OCI-LY7 (cell line): Measurements from ENCODE around the gene SHTN1. TPM values are rescaled to one million over a fixed set of nuclear protein-coding genes. Genes with fewer than 3 reads are reported as not detected.

ENCODE experiments used
- BruUV-seq: library from RNA; stranded (reverse); fragments of 400-500 nt; replicated peaks from 2 replicates; lab custom pipeline; 2021; lab: Mats Ljungman, UMichigan
- CTCF ChIA-PET: fragments of 300-600 bp; sonication (Branson Sonifier 250); formaldehyde crosslinking; loops from one replicate; lab custom pipeline; 2022; ENCODE audit warnings: antibody characterized with exemption; ENCODE audit not compliant: unreplicated experiment; lab: Charles Lee
- POLR2A ChIA-PET: fragments of 300-600 bp; sonication (Branson Sonifier 250); formaldehyde crosslinking; loops from one replicate; lab custom pipeline; 2022; ENCODE audit warnings: antibody characterized with exemption; lab: Charles Lee
- DNase-seq: peaks from one replicate; pipeline ENCODE4 v3.0.0-alpha.2; 2015; ENCODE audit warnings: low spot score
- H2AFZ ChIP-seq: fragments of 200-600 bp; sonication (generic), shearing (Covaris generic); 2 replicates; pipeline ENCODE4 v1.6.1; 2014; ENCODE audit warnings: mild to moderate bottlenecking, antibody characterized with exemption, low read length, moderate library complexity
- H3K27ac ChIP-seq: fragments of 200-600 bp; sonication (generic); 2 replicates; pipeline ENCODE4 v1.5.1; 2014; ENCODE audit warnings: mixed run types, low read depth, mild to moderate bottlenecking, moderate library complexity, low read length, inconsistent platforms; ENCODE audit not compliant: poor library complexity, severe bottlenecking
- H3K36me3 ChIP-seq: fragments of 200-600 bp; sonication (generic); 2 replicates; pipeline ENCODE4 v1.6.1; 2014; ENCODE audit warnings: mild to moderate bottlenecking, antibody characterized with exemption, low read length, moderate library complexity, mixed read lengths; ENCODE audit not compliant: insufficient read depth
- H3K4me1 ChIP-seq: fragments of 200-600 bp; sonication (generic); 2 replicates; pipeline ENCODE4 v1.5.1; 2014; ENCODE audit warnings: mild to moderate bottlenecking, low read length; ENCODE audit not compliant: insufficient read depth, poor library complexity, severe bottlenecking
- H3K4me2 ChIP-seq: fragments of 200-600 bp; sonication (generic); 2 replicates; pipeline ENCODE4 v1.6.1; 2014; ENCODE audit warnings: mild to moderate bottlenecking, low read length
- H3K4me3 ChIP-seq: fragments of 200-600 bp; sonication (generic); 2 replicates; pipeline ENCODE4 v1.5.1; 2014; ENCODE audit warnings: mild to moderate bottlenecking, low read depth, low read length; ENCODE audit not compliant: poor library complexity, severe bottlenecking
- H3K79me2 ChIP-seq: fragments of 200-600 bp; sonication (generic); 2 replicates; pipeline ENCODE4 v1.6.1; 2016; ENCODE audit warnings: low read depth, mild to moderate bottlenecking, low read length, moderate library complexity, mixed read lengths; ENCODE audit not compliant: insufficient read depth
- H3K9me2 ChIP-seq: fragments of 200-600 bp; sonication (generic); 2 replicates; pipeline ENCODE4 v1.6.1; 2016; ENCODE audit warnings: mild to moderate bottlenecking, low read length, mixed read lengths; ENCODE audit not compliant: insufficient read depth
- H3K9me3 ChIP-seq: fragments of 200-600 bp; sonication (generic); 2 replicates; pipeline ENCODE4 v1.6.1; 2014; ENCODE audit warnings: mild to moderate bottlenecking, mixed run types, low read length, mixed read lengths
- H4K20me1 ChIP-seq: fragments of 200-600 bp; sonication (generic); 2 replicates; pipeline ENCODE4 v1.6.1; 2014; ENCODE audit warnings: mild to moderate bottlenecking, antibody characterized with exemption, low read length, moderate library complexity, mixed read lengths; ENCODE audit not compliant: insufficient read depth
- CTCF ChIP-seq: fragments of 200-600 bp; sonication (generic); conservative IDR thresholded peaks from 2 replicates; pipeline ENCODE4 v1.5.1; 2014; ENCODE audit warnings: mild to moderate bottlenecking, antibody characterized with exemption, low read length, moderate library complexity, mixed read lengths
- EZH2phosphoT487 ChIP-seq: fragments of 200-600 bp; sonication (generic); IDR thresholded peaks from 2 replicates; pipeline ENCODE4 v1.6.1; 2018; ENCODE audit warnings: low read depth, borderline replicate concordance, mild to moderate bottlenecking, mixed run types, antibody characterized with exemption, low read length, moderate library complexity, mixed read lengths
- intact Hi-C: fragments of 100-400 bp; cut with micrococcal nuclease; formaldehyde crosslinking; loops from one replicate; pipeline ENCODE4 v1.10.0; 2022; ENCODE audit not compliant: unreplicated experiment
- total RNA-seq, 2 experiments: library from RNA; depleted of rRNA in 1 of 2; stranded (reverse); fragments of >200 nt in 1 of 2; shearing (Covaris generic) in 1 of 2; gene quantifications; 2 replicates each; pipeline ENCODE4 v1.2.3, GENCODE V29; 2014 to 2022

Gene SHTN1
- total RNA-seq, 2 experiments from 2014 or later, result not detected

DNA sequence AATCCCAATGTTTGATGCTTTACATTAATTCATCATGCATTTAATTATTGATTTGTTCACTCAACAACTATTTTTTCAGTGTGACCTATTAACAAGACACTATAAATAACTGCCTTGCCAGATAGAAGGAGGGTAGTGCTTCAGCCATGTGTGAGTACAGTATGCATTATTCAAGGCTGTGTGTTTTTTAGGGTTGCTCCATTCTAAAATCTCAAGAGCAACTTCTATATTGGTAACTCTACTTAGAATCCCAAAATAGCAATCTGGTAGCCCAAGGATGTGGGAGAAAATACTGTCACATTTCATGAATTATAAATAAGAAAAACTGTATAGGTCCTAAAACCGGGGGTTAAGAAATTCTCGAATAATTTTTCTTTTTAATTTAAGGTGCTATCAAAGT is 85.8 kb downstream of the SHTN1 start:
- Histone ChIP-seq H3K79me2 (no peaks in the 10 kb centered on the region), H2AFZ (no peak overlapping the region), H3K9me3 (no peaks in the 10 kb centered on the region), H3K27ac (no peak overlapping the region), H3K9me2 (no peaks in the 10 kb centered on the region), H4K20me1 (no peaks in the 10 kb centered on the region), H3K4me3 (no peak overlapping the region), H3K4me2 (no peak overlapping the region), H3K36me3 (no peaks in the 10 kb centered on the region), H3K4me1 (no peaks in the 10 kb centered on the region)
- intact Hi-C loops, result no loop called here
- no TSS peak for BruUV-seq
- POLR2A ChIA-PET, result no interaction called here
- CTCF ChIA-PET, result no interaction called here
- no peak for DNase-seq
- TF ChIP-seq CTCF (no peak), EZH2phosphoT487 (no peak)

- Histone ChIP-seq H3K9me3 (no peaks in the 10 kb centered on the region), H4K20me1 (no peaks in the 10 kb centered on the region), H3K27ac (no peak overlapping the region), H2AFZ (no peak overlapping the region), H3K79me2 (no peaks in the 10 kb centered on the region), H3K36me3 (no peaks in the 10 kb centered on the region), H3K4me3 (no peak overlapping the region), H3K4me2 (no peak overlapping the region), H3K4me1 (no peaks in the 10 kb centered on the region), H3K9me2 (no peaks in the 10 kb centered on the region)
- no TSS peak for BruUV-seq
- TF ChIP-seq EZH2phosphoT487 (no peak), CTCF (no peak)
- ChIA-PET CTCF (no interaction called here), POLR2A (interaction anchor here (0.7 kb wide), 2 partner anchors 220 to 1403 kb away, joined by 3 read pairs; no protein-coding TSS in a partner anchor)
- DNase-seq, result no peak
- intact Hi-C loops, result no loop called here
These were observed 86.4 kb downstream of the SHTN1 start for GRCh38 chr10:116918583-116918982.

DNA sequence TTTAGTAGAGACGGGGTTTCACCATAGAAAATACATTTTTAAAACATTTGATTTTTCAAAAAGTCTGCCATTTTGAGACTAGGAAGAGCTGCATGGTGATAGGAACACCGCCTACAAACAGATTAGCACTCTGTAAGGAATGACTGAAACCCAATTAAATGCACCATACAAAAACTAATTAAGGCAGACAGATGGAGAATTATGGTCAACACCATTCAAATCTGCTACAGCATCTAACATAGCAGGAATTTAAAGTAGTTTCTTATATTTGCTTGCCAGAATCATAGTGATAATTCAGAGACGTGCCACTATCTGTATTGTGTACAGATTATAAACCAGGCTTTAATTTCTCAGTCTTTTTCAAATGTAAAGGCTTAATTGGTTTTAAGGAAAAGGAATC is 87.5 kb downstream of the SHTN1 start:
- DNase-seq, result no peak
- no peaks in the 10 kb centered on the region for H3K36me3 ChIP-seq
- H3K79me2 ChIP-seq, result no peaks in the 10 kb centered on the region
- H3K4me2 ChIP-seq, result no peak overlapping the region
- CTCF ChIA-PET, result no interaction called here
- H3K9me2 ChIP-seq, result no peaks in the 10 kb centered on the region
- no peaks in the 10 kb centered on the region for H4K20me1 ChIP-seq
- no TSS peak for BruUV-seq
- no peaks in the 10 kb centered on the region for H3K9me3 ChIP-seq
- TF ChIP-seq EZH2phosphoT487, result no peak
- TF ChIP-seq CTCF, result no peak
- intact Hi-C loops, result no loop called here
- POLR2A ChIA-PET, result no interaction called here
- H3K4me1 ChIP-seq, result no peaks in the 10 kb centered on the region
- no peak overlapping the region for H3K4me3 ChIP-seq
- H2AFZ ChIP-seq, result no peak overlapping the region
- H3K27ac ChIP-seq, result no peak overlapping the region
